Karpas-422 (cell line): ENCODE data around the gene MZT2B. TPM values are rescaled to one million over a fixed set of nuclear protein-coding genes. Genes with fewer than 3 reads are reported as not detected.
"Not testable (repeated sequence)": the region's sequence is repeated elsewhere in the genome, so short reads cannot be mapped to it uniquely, and the experiment has no call there.

Experiments
- DNase-seq: peaks from one replicate; pipeline ENCODE4 v3.0.0-alpha.2; 2015
- H2AFZ ChIP-seq: fragments of 200-600 bp; sonication (generic); 2 replicates; pipeline ENCODE4 v1.6.1; 2014; ENCODE audit warnings: antibody characterized with exemption, low read length, mixed read lengths
- H3K27ac ChIP-seq: fragments of 200-600 bp; sonication (generic); 2 replicates; pipeline ENCODE4 v1.5.1; 2014; ENCODE audit warnings: mild to moderate bottlenecking, low read length, moderate library complexity
- H3K27me3 ChIP-seq: fragments of 200-600 bp; sonication (generic); 2 replicates; pipeline ENCODE4 v1.6.1; 2014; ENCODE audit warnings: low read length, mixed read lengths
- H3K36me3 ChIP-seq: fragments of 200-600 bp; sonication (generic); 2 replicates; pipeline ENCODE4 v1.6.1; 2014; ENCODE audit warnings: low read length, mixed read lengths; ENCODE audit not compliant: insufficient read depth
- H3K4me1 ChIP-seq: fragments of 200-600 bp; sonication (generic); 2 replicates; pipeline ENCODE4 v1.6.1; 2014; ENCODE audit warnings: mild to moderate bottlenecking, low read length, mixed read lengths
- H3K4me2 ChIP-seq: fragments of 200-600 bp; sonication (generic); 2 replicates; pipeline ENCODE4 v1.6.1; 2014; ENCODE audit warnings: low read length, low read depth, mild to moderate bottlenecking; ENCODE audit not compliant: poor library complexity, severe bottlenecking
- H3K4me3 ChIP-seq: fragments of 200-600 bp; sonication (generic); 2 replicates; pipeline ENCODE4 v1.5.1; 2014; ENCODE audit warnings: mild to moderate bottlenecking, antibody characterized with exemption, low read length, mixed read lengths
- H3K79me2 ChIP-seq: fragments of 200-600 bp; sonication (generic); 2 replicates; pipeline ENCODE4 v1.6.1; 2014; ENCODE audit warnings: mild to moderate bottlenecking, low read length, mixed read lengths
- H3K9ac ChIP-seq: fragments of 200-600 bp; sonication (generic); 2 replicates; pipeline ENCODE4 v1.6.0; 2014; ENCODE audit warnings: low read length
- H3K9me2 ChIP-seq: fragments of 200-600 bp; sonication (generic), shearing (Covaris generic); replicated peaks from 2 replicates; pipeline ENCODE4 v1.6.0; 2014; ENCODE audit warnings: mild to moderate bottlenecking, low read length, moderate library complexity; ENCODE audit not compliant: insufficient read depth
- H3K9me3 ChIP-seq: fragments of 300-700, 200-600 bp; sonication (generic); 2 replicates; pipeline ENCODE4 v1.6.1; 2014; ENCODE audit warnings: low read length, mixed read lengths
- H4K20me1 ChIP-seq: fragments of 200-600 bp; sonication (generic); 2 replicates; pipeline ENCODE4 v1.6.1; 2014; ENCODE audit warnings: mild to moderate bottlenecking, antibody characterized with exemption, low read length, low read depth; ENCODE audit not compliant: insufficient read depth
- total RNA-seq: library from RNA; depleted of rRNA; stranded (reverse); fragments of >200 nt; shearing (Covaris generic); gene quantifications from 2 replicates; pipeline ENCODE4 v1.2.3, GENCODE V29; 2014; ENCODE audit warnings: low replicate concordance

Gene MZT2B
- total RNA-seq, 1 experiment from 2014 or later = 190 TPM

- peak; percentile 85 for DNase-seq
- not testable (repeated sequence) for H3K79me2 ChIP-seq, H3K9ac ChIP-seq, H3K4me3 ChIP-seq, H3K9me3 ChIP-seq, H3K9me2 ChIP-seq, H3K4me2 ChIP-seq, H3K36me3 ChIP-seq, H4K20me1 ChIP-seq, H3K27me3 ChIP-seq, H2AFZ ChIP-seq
- peaks cover 29% of the 10 kb centered on the region for H3K4me1 ChIP-seq
- peak overlapping the region; percentile 95 for H3K27ac ChIP-seq
Observed at GRCh38 chr2:130155956-130156623, 26.0 kb upstream of the MZT2B start.

GRCh38 chr2:130156624-130157004 is 25.4 kb upstream of the MZT2B start:
- Histone ChIP-seq H4K20me1 (no peaks in the 10 kb centered on the region), H3K36me3 (no peaks in the 10 kb centered on the region), H3K4me2 (no peak overlapping the region), H3K9me2 (no peaks in the 10 kb centered on the region), H3K4me3 (no peak overlapping the region), H3K27ac (peak overlapping the region; percentile 95), H3K27me3 (no peaks in the 10 kb centered on the region), H2AFZ (no peak overlapping the region), H3K4me1 (peaks cover 29% of the 10 kb centered on the region), H3K9ac (peak overlapping the region; percentile 39; the same call in 1 of the 2 replicates), H3K9me3 (no peaks in the 10 kb centered on the region), H3K79me2 (no peaks in the 10 kb centered on the region)
- DNase-seq = no peak

- not testable (repeated sequence) for H3K79me2 ChIP-seq
Observed at GRCh38 chr2:130157354-130157753, 24.7 kb upstream of the MZT2B start.

GRCh38 chr2:130157825-130158514 is 24.1 kb upstream of the MZT2B start:
- DNase-seq = peak; percentile 78
- H4K20me1 ChIP-seq, H3K27me3 ChIP-seq, H3K36me3 ChIP-seq, H3K79me2 ChIP-seq, H3K9me3 ChIP-seq, H3K9me2 ChIP-seq, H2AFZ ChIP-seq: not testable (repeated sequence)
- Histone ChIP-seq H3K4me3 (peak overlapping the region; percentile 10; the same call in 1 of the 2 replicates), H3K4me1 (peaks cover 29% of the 10 kb centered on the region), H3K4me2 (peak overlapping the region; percentile 37), H3K9ac (peak overlapping the region; percentile 50; the same call in 1 of the 2 replicates), H3K27ac (peak overlapping the region; percentile 95)

More at GRCh38 chr2:130157354-130157753, 24.7 kb upstream of the MZT2B start:
- not testable (repeated sequence) for H3K4me3 ChIP-seq, H3K9me3 ChIP-seq, H2AFZ ChIP-seq, H4K20me1 ChIP-seq, H3K27me3 ChIP-seq, H3K36me3 ChIP-seq, H3K9me2 ChIP-seq
- peak; percentile 80 for DNase-seq
- H3K4me2 ChIP-seq = peak overlapping the region; percentile 37
- H3K9ac ChIP-seq = peak overlapping the region; percentile 50; the same call in 1 of the 2 replicates
- peaks cover 29% of the 10 kb centered on the region for H3K4me1 ChIP-seq
- H3K27ac ChIP-seq = peak overlapping the region; percentile 95

GRCh38 chr2:130158631-130159030 is 23.4 kb upstream of the MZT2B start:
- Histone ChIP-seq H3K36me3 (no peaks in the 10 kb centered on the region), H3K27me3 (no peaks in the 10 kb centered on the region), H3K9me2 (no peaks in the 10 kb centered on the region), H3K4me2 (peak overlapping the region; percentile 37), H3K27ac (peak overlapping the region; percentile 95), H2AFZ (no peak overlapping the region), H4K20me1 (no peaks in the 10 kb centered on the region), H3K9me3 (no peaks in the 10 kb centered on the region), H3K9ac (no peak overlapping the region), H3K4me3 (peak overlapping the region; percentile 10; the same call in 1 of the 2 replicates), H3K79me2 (no peaks in the 10 kb centered on the region), H3K4me1 (peaks cover 29% of the 10 kb centered on the region)
- no peak for DNase-seq

GRCh38 chr2:130159376-130159775 is 22.7 kb upstream of the MZT2B start:
- not testable (repeated sequence) for H3K9ac ChIP-seq, H3K4me3 ChIP-seq, DNase-seq, H3K9me3 ChIP-seq, H3K4me2 ChIP-seq, H3K27me3 ChIP-seq, H2AFZ ChIP-seq, H4K20me1 ChIP-seq, H3K36me3 ChIP-seq, H3K9me2 ChIP-seq, H3K79me2 ChIP-seq, H3K27ac ChIP-seq
- H3K4me1 ChIP-seq = peaks cover 29% of the 10 kb centered on the region

GRCh38 chr2:130160131-130160530 is 21.9 kb upstream of the MZT2B start:
- H3K9me3 ChIP-seq = no peaks in the 10 kb centered on the region
- no peak overlapping the region for H3K9ac ChIP-seq
- no peaks in the 10 kb centered on the region for H3K79me2 ChIP-seq
- no peak overlapping the region for H3K4me2 ChIP-seq
- H3K4me3 ChIP-seq = no peak overlapping the region
- no peak for DNase-seq
- H2AFZ ChIP-seq = no peak overlapping the region
- no peaks in the 10 kb centered on the region for H3K9me2 ChIP-seq
- H4K20me1 ChIP-seq = no peaks in the 10 kb centered on the region
- peaks cover 29% of the 10 kb centered on the region for H3K4me1 ChIP-seq
- 0 out of 2 replicates have a peak, but pooled peaks cover 4% of the 10 kb centered on the region for H3K36me3 ChIP-seq
- no peak overlapping the region for H3K27ac ChIP-seq
- no peaks in the 10 kb centered on the region for H3K27me3 ChIP-seq

GRCh38 chr2:130160838-130161705 is 21.0 kb upstream of the MZT2B start:
- not testable (repeated sequence) for H3K4me3 ChIP-seq, H2AFZ ChIP-seq, H3K79me2 ChIP-seq, H3K36me3 ChIP-seq, H4K20me1 ChIP-seq, H3K27me3 ChIP-seq, H3K27ac ChIP-seq, H3K9me2 ChIP-seq, DNase-seq, H3K9ac ChIP-seq, H3K9me3 ChIP-seq, H3K4me2 ChIP-seq
- peaks cover 29% of the 10 kb centered on the region for H3K4me1 ChIP-seq
